Body of pancreas (tissue), 4 donors: ENCODE data around the gene PRRT1B. TPM values are rescaled to one million over a fixed set of nuclear protein-coding genes. Genes with fewer than 3 reads are reported as not detected.

Experiments
- ATAC-seq: fragments of 150-250 bp; one replicate; pipeline ENCODE4 v1.9.1; 2016
- DNase-seq, 4 donors: peaks; one replicate each; pipeline ENCODE4 v3.0.0-alpha.2; 2019
- H3K27ac ChIP-seq, 4 donors: fragments of 200-600 bp; sonication (generic); 1 replicate in 3 of 4; 2 replicates in 1 of 4; pipeline versions ENCODE4 v1.5.1 to v1.6.1; 2016 to 2019; ENCODE audit warnings: mild to moderate bottlenecking in 1 of 4, mixed read lengths in 1 of 4, moderate library complexity in 1 of 4
- H3K27me3 ChIP-seq, 2 donors: fragments of 200-600 bp; sonication (generic); one replicate each; pipeline ENCODE4 v1.6.0; 2016; ENCODE audit warnings: mild to moderate bottlenecking in 1 of 2
- H3K36me3 ChIP-seq, 2 donors: fragments of 200-600 bp; sonication (generic); replicated peaks in 1 of 2; 2 replicates each; pipeline ENCODE4 v1.5.1; 2016; ENCODE audit warnings: low read depth in 2 of 2; ENCODE audit not compliant: insufficient read depth in 1 of 2
- H3K4me1 ChIP-seq: fragments of 200-600 bp; sonication (generic); one replicate; pipeline ENCODE4 v1.6.0; 2016
- H3K4me3 ChIP-seq, 2 donors: fragments of 200-600 bp; sonication (generic); 1 replicate in 1 of 2; 2 replicates in 1 of 2; pipeline ENCODE4 v1.5.1; 2016 to 2019
- H3K9me3 ChIP-seq, 3 donors: fragments of 200-600 bp; sonication (generic); 1 replicate in 2 of 3; 2 replicates in 1 of 3; pipeline ENCODE4 v1.5.1; 2016
- POLR2A ChIP-seq, 3 donors: fragments of 450-650 bp; IDR thresholded peaks; one replicate each; pipeline ENCODE4 v1.6.1; 2016; ENCODE audit warnings: antibody characterized with exemption in 3 of 3, mild to moderate bottlenecking in 2 of 3
- WGBS, 2 donors: methylation state at CpG; one replicate each; pipeline ENCODE4 v1.1.5; 2017; 5-methylcytosine and 5-hydroxymethylcytosine counted together
- intact Hi-C: fragments of 100-400 bp; cut with DNase I; formaldehyde crosslinking; loops from one replicate; pipeline ENCODE4 v1.15.1; 2023
- total RNA-seq, 2 donors: library from RNA; depleted of rRNA; stranded (reverse); fragments of >200 nt; gene quantifications; one replicate each; pipeline ENCODE4 v1.1.0, GENCODE V29; 2016
- TF ChIP-seq, protein P1 (sequence below), 7 experiments: fragments of 450-650 bp in 4 of 7; fragments of 200-600 bp in 3 of 7; sonication (generic) in 3 of 7; IDR thresholded peaks; one replicate each; pipeline ENCODE4 v1.5.1; 2016 to 2019; ENCODE audit warnings: antibody characterized with exemption in 7 of 7

Gene PRRT1B
- total RNA-seq, 2 donors from 2014 or later = 0.33 to 0.78 TPM

DNA sequence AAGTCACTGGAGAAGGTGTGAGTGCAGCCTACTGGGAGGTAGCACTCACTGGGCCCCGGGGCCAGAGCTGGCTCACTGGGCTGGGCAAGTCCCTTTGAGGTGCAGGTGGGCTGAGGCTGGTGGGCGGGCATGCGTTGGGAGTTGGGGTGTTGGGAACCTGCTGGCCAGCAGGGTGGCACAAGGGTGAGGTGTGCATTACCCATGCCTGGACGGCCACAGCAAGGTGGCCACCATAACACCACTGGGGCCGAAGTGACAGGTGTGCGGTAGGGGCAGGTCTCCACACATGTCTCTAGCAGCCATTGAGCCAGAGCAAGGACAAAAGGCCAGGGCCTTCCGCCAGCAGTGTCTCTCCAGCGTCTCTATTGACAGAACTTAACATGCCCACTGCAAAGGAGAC is 22.6 kb downstream of the PRRT1B start:
- Histone ChIP-seq H3K4me3 (no peak overlapping the region), H3K36me3 (no peaks in the 10 kb centered on the region), H3K27ac (no peak overlapping the region), H3K27me3 (no peaks in the 10 kb centered on the region), H3K9me3 (no peaks in the 10 kb centered on the region), H3K4me1 (no peaks in the 10 kb centered on the region)
- intact Hi-C loops = no loop called here
- DNase-seq = no peak
- no peak for ATAC-seq
- TF ChIP-seq POLR2A (IDR thresholded peaks at IDR 0.05) = no peak
- TF ChIP-seq, protein P1, sequence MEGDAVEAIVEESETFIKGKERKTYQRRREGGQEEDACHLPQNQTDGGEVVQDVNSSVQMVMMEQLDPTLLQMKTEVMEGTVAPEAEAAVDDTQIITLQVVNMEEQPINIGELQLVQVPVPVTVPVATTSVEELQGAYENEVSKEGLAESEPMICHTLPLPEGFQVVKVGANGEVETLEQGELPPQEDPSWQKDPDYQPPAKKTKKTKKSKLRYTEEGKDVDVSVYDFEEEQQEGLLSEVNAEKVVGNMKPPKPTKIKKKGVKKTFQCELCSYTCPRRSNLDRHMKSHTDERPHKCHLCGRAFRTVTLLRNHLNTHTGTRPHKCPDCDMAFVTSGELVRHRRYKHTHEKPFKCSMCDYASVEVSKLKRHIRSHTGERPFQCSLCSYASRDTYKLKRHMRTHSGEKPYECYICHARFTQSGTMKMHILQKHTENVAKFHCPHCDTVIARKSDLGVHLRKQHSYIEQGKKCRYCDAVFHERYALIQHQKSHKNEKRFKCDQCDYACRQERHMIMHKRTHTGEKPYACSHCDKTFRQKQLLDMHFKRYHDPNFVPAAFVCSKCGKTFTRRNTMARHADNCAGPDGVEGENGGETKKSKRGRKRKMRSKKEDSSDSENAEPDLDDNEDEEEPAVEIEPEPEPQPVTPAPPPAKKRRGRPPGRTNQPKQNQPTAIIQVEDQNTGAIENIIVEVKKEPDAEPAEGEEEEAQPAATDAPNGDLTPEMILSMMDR (IDR thresholded peaks at IDR 0.05) = no peak
- WGBS, 2 donors = 92 to 97% methylated on average over 3 to 8 of the region's 8 CpGs

DNA sequence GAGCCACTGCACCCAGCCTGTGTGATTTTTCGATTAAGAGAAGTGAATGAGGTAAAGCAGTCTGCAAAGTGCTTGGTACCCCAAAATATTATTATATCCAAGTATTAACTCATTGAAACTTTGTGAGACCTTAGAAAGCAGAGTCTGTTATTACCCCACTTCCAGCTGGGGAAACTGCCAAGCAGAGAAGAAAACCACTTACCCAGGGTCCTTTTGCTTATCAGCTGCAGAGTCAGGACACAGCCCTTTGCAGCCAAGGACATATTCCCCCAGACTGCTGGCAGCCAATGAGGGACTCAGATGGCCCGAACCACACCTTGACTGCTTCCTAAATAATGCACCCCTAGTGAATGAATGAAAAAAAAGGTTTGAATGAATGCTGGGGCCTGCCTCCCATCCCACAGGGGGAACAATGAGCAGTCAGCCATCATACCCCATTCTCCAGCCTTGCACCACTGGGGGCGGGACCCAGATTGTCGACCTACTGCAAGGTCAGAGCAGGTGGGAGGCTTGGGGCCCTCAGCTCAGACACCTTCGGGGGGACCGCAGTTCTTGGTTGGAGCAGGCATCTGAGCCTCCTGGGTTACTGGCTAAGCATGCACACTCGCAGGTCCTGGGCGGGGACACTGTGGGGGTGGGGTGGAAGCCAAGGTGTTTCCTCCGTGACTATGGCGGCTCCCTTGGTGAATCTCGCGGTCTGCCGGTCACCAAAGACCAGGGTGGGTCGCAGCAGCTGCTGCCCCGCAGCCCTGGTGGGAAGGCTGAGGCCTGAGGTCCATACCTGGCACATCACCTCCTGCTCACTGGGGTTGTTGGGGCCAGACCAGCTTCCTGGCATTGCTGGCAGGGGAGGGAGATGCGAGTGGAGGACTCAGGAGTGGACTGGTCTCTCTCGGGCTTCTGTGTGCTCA is 29.7 kb downstream of the PRRT1B start:
- Histone ChIP-seq H3K9me3 (no peaks in the 10 kb centered on the region), H3K27ac (no peak overlapping the region), H3K36me3 (peaks cover 6 to 12% of the 10 kb centered on the region in 2 donors), H3K4me1 (no peaks in the 10 kb centered on the region), H3K27me3 (no peaks in the 10 kb centered on the region), H3K4me3 (no peak overlapping the region)
- intact Hi-C loops = no loop called here
- ATAC-seq = no peak
- whole genome bisulfite sequencing, 2 donors = 86 to 92% methylated on average over 7 to 17 of the region's 17 CpGs
- TF ChIP-seq POLR2A (IDR thresholded peaks at IDR 0.05) = no peak
- TF ChIP-seq, protein P1 (IDR thresholded peaks at IDR 0.05) = no peak
- DNase-seq = no peak

DNA sequence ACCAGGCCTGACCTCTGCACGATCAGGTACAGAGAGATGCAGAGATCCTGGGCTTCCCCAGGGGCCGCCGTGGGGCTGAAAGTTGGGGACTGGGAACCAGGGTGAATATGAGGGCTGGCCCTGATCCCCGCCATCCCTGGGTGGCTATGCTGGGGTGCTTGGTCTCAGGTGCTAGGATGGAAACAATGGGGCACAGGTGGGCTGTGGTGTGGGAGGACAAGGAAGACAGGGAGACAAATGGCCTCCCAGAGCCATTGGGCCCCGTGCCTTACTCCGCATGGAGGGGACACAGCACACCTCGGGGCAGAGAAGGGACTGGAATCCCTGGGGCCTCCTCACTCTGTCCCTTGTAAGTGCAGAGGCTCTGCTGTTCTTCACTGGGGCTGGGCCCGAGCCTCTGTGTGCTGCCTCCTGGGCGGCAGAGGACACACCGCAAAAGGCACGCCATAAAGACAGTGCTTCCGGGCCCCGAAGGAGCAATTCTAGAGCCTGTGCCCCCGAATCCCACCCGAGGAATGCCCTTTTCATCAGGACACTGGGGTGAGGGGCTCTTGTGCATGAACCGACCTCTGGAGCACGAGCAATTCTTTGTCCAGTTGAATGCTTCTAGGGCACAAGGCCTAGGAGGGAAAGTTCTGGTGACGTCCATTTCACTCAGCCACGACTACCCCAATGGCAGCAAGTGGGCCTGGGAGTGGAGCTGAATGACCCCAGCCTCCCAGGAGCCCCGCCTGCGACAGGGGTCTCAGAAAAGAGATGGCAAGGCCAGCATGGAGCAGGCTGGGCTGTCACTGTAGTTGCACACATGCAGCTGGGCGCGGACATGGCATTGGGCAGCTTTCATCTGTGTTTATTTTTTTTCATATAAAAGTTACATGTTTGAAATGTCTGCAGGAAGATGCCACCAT is 30.9 kb downstream of the PRRT1B start:
- no peak for ATAC-seq
- Histone ChIP-seq H3K9me3 (no peaks in the 10 kb centered on the region), H3K36me3 (peaks cover 12 to 14% of the 10 kb centered on the region in 2 donors), H3K4me1 (no peaks in the 10 kb centered on the region), H3K27me3 (no peaks in the 10 kb centered on the region), H3K27ac (no peak overlapping the region), H3K4me3 (no peak overlapping the region)
- no peak for DNase-seq
- intact Hi-C loops = no loop called here
- no peak for TF ChIP-seq POLR2A (IDR thresholded peaks at IDR 0.05)
- TF ChIP-seq, protein P1 (IDR thresholded peaks at IDR 0.05) = no peak
- 93 to 94% methylated on average over 8 to 20 of the region's 23 CpGs for WGBS, 2 donors

DNA sequence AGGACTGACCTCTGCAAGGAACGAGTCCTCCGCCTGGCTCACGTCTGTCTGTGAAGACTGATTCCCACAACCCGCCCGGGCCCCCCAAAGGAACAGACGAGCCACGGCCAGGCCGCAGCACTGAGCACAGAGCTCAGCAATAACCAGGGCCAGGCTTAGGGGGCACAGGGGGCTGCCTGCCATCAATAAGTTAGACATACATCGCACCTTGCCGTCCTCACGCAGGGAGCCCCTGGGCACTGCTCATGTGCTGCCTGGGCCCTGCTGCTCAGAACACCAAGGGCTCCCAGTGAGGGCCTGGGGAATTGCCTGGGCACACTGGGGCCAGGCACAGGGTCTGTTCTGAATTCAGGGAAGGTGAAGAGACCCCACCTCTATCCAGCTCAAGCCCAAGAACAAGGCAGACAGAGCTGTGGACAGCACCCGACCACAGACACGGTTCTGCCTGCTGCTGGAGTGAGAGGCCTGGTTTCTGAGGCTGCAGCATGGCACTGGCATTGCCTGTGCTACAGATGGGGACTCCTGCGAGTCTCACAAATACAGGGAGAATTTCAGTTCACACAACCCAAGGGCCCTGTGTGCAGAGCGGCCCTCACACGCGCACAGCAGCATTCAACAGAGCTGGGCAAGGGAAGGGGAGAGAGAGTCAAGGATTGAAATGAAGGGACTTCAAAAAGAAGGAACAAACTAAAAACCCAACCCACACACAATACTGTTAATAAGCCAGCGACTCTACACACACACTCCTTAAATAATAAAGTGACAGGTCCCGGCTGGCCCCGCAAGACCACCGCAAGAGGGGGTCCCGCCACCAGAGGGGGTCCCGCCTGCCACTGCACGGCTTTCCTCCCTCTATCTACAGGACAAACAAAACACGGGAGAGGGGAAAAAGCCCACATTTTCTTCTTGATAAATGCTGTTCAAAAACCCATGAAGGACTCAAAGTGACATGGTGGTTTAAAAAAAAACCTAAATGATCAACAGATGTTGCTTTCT is 32.0 kb downstream of the PRRT1B start:
- ATAC-seq = no peak

More for the DNA sequence above, 32.0 kb downstream of the PRRT1B start:
- TF ChIP-seq, protein P1 (IDR thresholded peaks at IDR 0.05) = no peak
- TF ChIP-seq POLR2A (IDR thresholded peaks at IDR 0.05) = no peak
- H3K4me1 ChIP-seq = no peaks in the 10 kb centered on the region
- H3K9me3 ChIP-seq = no peaks in the 10 kb centered on the region
- H3K27ac ChIP-seq = no peak overlapping the region
- no peak overlapping the region for H3K4me3 ChIP-seq
- H3K36me3 ChIP-seq = peaks cover 12 to 19% of the 10 kb centered on the region in 2 donors
- DNase-seq = no peak
- intact Hi-C loops = no loop called here
- no peaks in the 10 kb centered on the region for H3K27me3 ChIP-seq
- 75 to 83% methylated on average over 8 to 23 of the region's 25 CpGs for WGBS, 2 donors
